Pancreas (tissue), 10 donors: Measurements from ENCODE around the gene ZNF334. TPM values are rescaled to one million over a fixed set of nuclear protein-coding genes. Genes with fewer than 3 reads are reported as not detected.

ENCODE experiments used
- ATAC-seq, 4 donors: fragments of 200-7000 bp; cut with Tn5 transposase; one replicate each; pipeline versions ENCODE4 v1.8.0 to v1.9.1; 2020; ENCODE audit warnings: mild to moderate bottlenecking in 4 of 4, moderate library complexity in 4 of 4
- DNase-seq, 6 donors: peaks; one replicate each; pipeline ENCODE4 v3.0.0-alpha.2; 2020
- FAIRE-seq: peaks from 2 replicates; lab custom pipeline; 2012; peaks lifted over from hg19 to GRCh38; lab: Jason Lieb, UNC
- H3K27ac ChIP-seq, 4 donors: fragments of 200-600 bp; sonication (generic); 1 replicate in 3 of 4; 2 replicates in 1 of 4; pipeline versions ENCODE4 v1.5.0 to v1.8.0; 2020
- H3K27me3 ChIP-seq, 4 donors: fragments of 200-600 bp; one replicate each; pipeline ENCODE4 v1.8.0; 2021
- H3K36me3 ChIP-seq, 3 donors: fragments of 200-600 bp; sonication (generic) in 1 of 3; one replicate each; pipeline versions ENCODE4 v1.5.0 to v1.8.0; 2020 to 2021
- H3K4me1 ChIP-seq, 3 donors: fragments of 200-600 bp; one replicate each; pipeline ENCODE4 v1.8.0; 2021
- H3K4me3 ChIP-seq, 4 donors: fragments of 200-600 bp; sonication (generic) in 2 of 4; one replicate each; pipeline versions ENCODE4 v1.5.0 to v1.8.0; 2020 to 2021
- H3K9me3 ChIP-seq, 4 donors: fragments of 200-600 bp; one replicate each; pipeline ENCODE4 v1.8.0; 2021
- WGBS, 2 donors: extraction: QIAGEN DNeasy Blood & Tissue Kit; methylation state at CpG; one replicate each; pipeline ENCODE4 v1.1.7; 2013; 5-methylcytosine and 5-hydroxymethylcytosine counted together
- intact Hi-C, 3 donors: fragments of 100-400 bp; cut with DNase I; formaldehyde crosslinking; loops; one replicate each; pipeline versions ENCODE4 v1.11.1 to v1.14.2; 2022
- polyA plus RNA-seq, 2 donors: library from polyadenylated mRNA; stranded (reverse); fragments of 200-250 nt; gene quantifications; one replicate each; pipeline ENCODE4 v1.2.3, GENCODE V29; 2013
- total RNA-seq, 6 donors: library from RNA; stranded (reverse); fragmentation: NEBNext Ultra II Directional in 4 of 6; extraction: Animal tissue kit (Norgen Biotek cat#: 25700) in 4 of 6; gene quantifications; one replicate each; pipeline versions ENCODE4 v1.2.1 to v1.2.4, GENCODE V29; 2021 to 2023
- TF ChIP-seq, protein P1 (sequence below), 4 donors: fragments of 200-600 bp; sonication (generic) in 3 of 4; IDR thresholded peaks; one replicate each; pipeline versions ENCODE4 v1.5.0 to v1.8.0; 2021; ENCODE audit warnings: antibody characterized with exemption in 4 of 4
- donor health status: healthy with polysubstance abuse.
- donor health status: DM: no; HTN: no; CAD: no; lungs with moderate emphysema.
- donor health status: DM: no; HTN: no; CAD: no.
- donor health status: control.
- donor health status: control.
- donor health status: Bipolar disorder and iron deficiency.
- donor health status: DM: yes; HTN: yes; CAD: no.
- donor health status: DM: no; HTN: no; CAD: no.
- donor health status: DM: no; HTN: no; CAD: no.
- donor health status: DM: yes; HTN: yes; CAD: no.

Gene ZNF334
- total and polyA plus RNA-seq, 8 donors: 2.6 to 11.6 (median 4.3) TPM

GRCh38 chr20:46464451-46464850 is 48.9 kb downstream of the ZNF334 start:
- no peak overlapping the region for H3K27ac ChIP-seq
- TF ChIP-seq, protein P1, sequence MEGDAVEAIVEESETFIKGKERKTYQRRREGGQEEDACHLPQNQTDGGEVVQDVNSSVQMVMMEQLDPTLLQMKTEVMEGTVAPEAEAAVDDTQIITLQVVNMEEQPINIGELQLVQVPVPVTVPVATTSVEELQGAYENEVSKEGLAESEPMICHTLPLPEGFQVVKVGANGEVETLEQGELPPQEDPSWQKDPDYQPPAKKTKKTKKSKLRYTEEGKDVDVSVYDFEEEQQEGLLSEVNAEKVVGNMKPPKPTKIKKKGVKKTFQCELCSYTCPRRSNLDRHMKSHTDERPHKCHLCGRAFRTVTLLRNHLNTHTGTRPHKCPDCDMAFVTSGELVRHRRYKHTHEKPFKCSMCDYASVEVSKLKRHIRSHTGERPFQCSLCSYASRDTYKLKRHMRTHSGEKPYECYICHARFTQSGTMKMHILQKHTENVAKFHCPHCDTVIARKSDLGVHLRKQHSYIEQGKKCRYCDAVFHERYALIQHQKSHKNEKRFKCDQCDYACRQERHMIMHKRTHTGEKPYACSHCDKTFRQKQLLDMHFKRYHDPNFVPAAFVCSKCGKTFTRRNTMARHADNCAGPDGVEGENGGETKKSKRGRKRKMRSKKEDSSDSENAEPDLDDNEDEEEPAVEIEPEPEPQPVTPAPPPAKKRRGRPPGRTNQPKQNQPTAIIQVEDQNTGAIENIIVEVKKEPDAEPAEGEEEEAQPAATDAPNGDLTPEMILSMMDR (IDR thresholded peaks at IDR 0.05): no peak
- no peaks in the 10 kb centered on the region for H3K27me3 ChIP-seq
- no peaks in the 10 kb centered on the region for H3K36me3 ChIP-seq
- no peaks in the 10 kb centered on the region for H3K9me3 ChIP-seq
- no peak for FAIRE-seq
- no peak overlapping the region for H3K4me3 ChIP-seq
- ATAC-seq: no peak
- no peak for DNase-seq
- 78 to 79% methylated on average over 3 of the region's 3 CpGs for WGBS, 2 donors
- intact Hi-C loops: no loop called here
- H3K4me1 ChIP-seq: no peaks in the 10 kb centered on the region

DNA sequence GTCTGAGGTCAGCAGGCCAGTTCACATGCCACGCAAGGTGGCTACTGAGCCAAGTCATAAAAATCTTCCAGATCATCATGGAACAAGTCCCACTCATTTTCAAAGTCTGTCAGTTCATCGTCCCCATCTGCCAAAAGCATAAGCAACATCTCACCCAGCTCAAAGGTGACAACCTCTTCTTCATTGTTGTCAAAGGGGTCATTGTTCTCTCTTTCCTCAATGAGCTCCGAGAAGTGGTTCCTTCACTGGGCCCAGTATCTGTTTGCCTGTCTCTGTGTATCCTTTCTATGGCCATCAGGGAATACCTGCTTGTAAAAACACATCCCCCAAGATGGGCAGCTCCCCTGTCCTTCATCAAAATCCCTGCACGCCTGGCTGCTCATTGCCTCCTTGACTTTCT is 49.5 kb downstream of the ZNF334 start:
- Histone ChIP-seq H3K27me3 (no peaks in the 10 kb centered on the region), H3K4me1 (no peaks in the 10 kb centered on the region), H3K4me3 (no peak overlapping the region), H3K27ac (no peak overlapping the region), H3K9me3 (no peaks in the 10 kb centered on the region), H3K36me3 (no peaks in the 10 kb centered on the region)
- intact Hi-C loops: no loop called here
- ATAC-seq (no peak), DNase-seq (no peak), FAIRE-seq (no peak)
- 79 to 90% methylated on average over 4 of the region's 4 CpGs for WGBS, 2 donors
- TF ChIP-seq, protein P1 (IDR thresholded peaks at IDR 0.05): no peak

DNA sequence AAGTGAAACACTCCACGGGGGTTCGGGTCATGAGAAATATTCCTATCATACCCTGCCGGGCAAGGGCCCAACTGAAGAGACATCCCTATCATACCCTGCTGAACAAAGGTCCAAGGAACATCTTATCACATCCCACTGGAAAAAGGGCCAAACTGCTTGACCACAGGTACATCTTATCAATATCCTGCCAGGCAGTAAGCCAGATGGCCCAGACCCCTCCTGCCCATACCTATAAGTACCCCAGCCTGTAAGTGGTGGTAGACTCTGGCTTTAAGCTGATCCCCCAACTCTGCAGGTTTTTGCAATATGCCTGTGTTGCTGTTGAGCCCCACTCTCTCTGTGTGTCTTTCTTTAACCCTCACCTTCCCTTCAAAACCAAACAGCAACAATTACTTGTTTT is 51.6 kb downstream of the ZNF334 start:
- Histone ChIP-seq H3K36me3 (no peaks in the 10 kb centered on the region), H3K4me3 (no peak overlapping the region), H3K4me1 (no peaks in the 10 kb centered on the region), H3K27ac (no peak overlapping the region), H3K27me3 (no peaks in the 10 kb centered on the region), H3K9me3 (no peaks in the 10 kb centered on the region)
- DNase-seq (no peak), FAIRE-seq (no peak), ATAC-seq (no peak)
- TF ChIP-seq, protein P1 (IDR thresholded peaks at IDR 0.05): no peak
- 64 to 73% methylated on average over 3 of the region's 3 CpGs for whole genome bisulfite sequencing, 2 donors
- intact Hi-C loops: no loop called here

- Histone ChIP-seq H3K9me3 (no peaks in the 10 kb centered on the region), H3K4me1 (no peaks in the 10 kb centered on the region), H3K36me3 (no peaks in the 10 kb centered on the region), H3K27me3 (no peaks in the 10 kb centered on the region), H3K27ac (no peak overlapping the region), H3K4me3 (peak overlapping the region; percentile 3 to 46 (median 22))
- intact Hi-C loops: no loop called here
- FAIRE-seq (no peak), ATAC-seq (peak; percentile 95 to 99 (median 98)), DNase-seq (peak; percentile 72 to 93 (median 80))
- WGBS, 2 donors: 3 to 4% methylated on average over 36 of the region's 36 CpGs
- TF ChIP-seq, protein P1 (IDR thresholded peaks at IDR 0.05): no peak
Observed at GRCh38 chr20:46458866-46459750, 54.3 kb downstream of the ZNF334 start.
